Right lobe of liver (tissue), 6 donors: Measurements from ENCODE around the gene PPFIBP1. TPM values are rescaled to one million over a fixed set of nuclear protein-coding genes. Genes with fewer than 3 reads are reported as not detected.

Experiments
- ATAC-seq, 4 donors: fragments of 200-7000 bp; cut with Tn5 transposase; one replicate each; pipeline ENCODE4 v1.9.1; 2020; ENCODE audit warnings: mild to moderate bottlenecking in 4 of 4, moderate library complexity in 4 of 4
- DNase-seq, 3 donors: peaks; one replicate each; pipeline ENCODE4 v3.0.0-alpha.2; 2020
- H3K27ac ChIP-seq, 3 donors: fragments of 200-600 bp; one replicate each; pipeline ENCODE4 v1.8.0; 2022
- H3K27me3 ChIP-seq, 2 donors: fragments of 200-600 bp; one replicate each; pipeline ENCODE4 v1.8.0; 2022
- H3K36me3 ChIP-seq, 4 donors: fragments of 200-600 bp; sonication (generic) in 1 of 4; one replicate each; pipeline versions ENCODE4 v1.5.1 to v1.8.0; 2017 to 2022; ENCODE audit warnings: control low read depth in 1 of 4
- H3K4me1 ChIP-seq, 4 donors: fragments of 200-600 bp; sonication (generic) in 1 of 4; one replicate each; pipeline versions ENCODE4 v1.5.1 to v1.8.0; 2017 to 2022; ENCODE audit warnings: control low read depth in 1 of 4
- H3K4me3 ChIP-seq, 3 donors: fragments of 200-600 bp; one replicate each; pipeline ENCODE4 v1.8.0; 2022
- H3K9me3 ChIP-seq, 4 donors: fragments of 200-600 bp; sonication (generic) in 1 of 4; one replicate each; pipeline versions ENCODE4 v1.5.1 to v1.8.0; 2017 to 2022; ENCODE audit warnings: control low read depth in 1 of 4
- POLR2A ChIP-seq: fragments of 450-650 bp; IDR thresholded peaks from one replicate; pipeline ENCODE4 v1.6.1; 2017; ENCODE audit warnings: antibody characterized with exemption, mild to moderate bottlenecking
- WGBS: methylation state at CpG from one replicate; pipeline ENCODE4 v1.1.6; 2018; ENCODE audit warnings: low coverage, low lambda C conversion rate; ENCODE audit not compliant: insufficient coverage; ENCODE audit errors: missing lambda C conversion rate; 5-methylcytosine and 5-hydroxymethylcytosine counted together
- intact Hi-C, 2 donors: fragments of 100-400 bp; cut with DNase I; formaldehyde crosslinking; loops; one replicate each; pipeline versions ENCODE4 v1.11.2 to v1.14.1; 2022
- total RNA-seq, 6 experiments: library from RNA; depleted of rRNA in 2 of 6; stranded (reverse); fragments of >200 nt in 2 of 6; fragmentation: NEBNext Ultra II Directional in 3 of 6; extraction: Animal tissue kit (Norgen Biotek cat#: 25700) in 3 of 6; gene quantifications; one replicate each; pipeline versions ENCODE4 v1.1.0 to v1.2.4, GENCODE V29; 2016 to 2023
- TF ChIP-seq, protein P1 (sequence below), 4 donors: fragments of 200-600 bp in 3 of 4; fragments of 450-650 bp in 1 of 4; IDR thresholded peaks; one replicate each; pipeline versions ENCODE4 v1.5.1 to v1.8.0; 2016 to 2022; ENCODE audit warnings: antibody characterized with exemption in 4 of 4, mild to moderate bottlenecking in 2 of 4
- donor health status: DM: no; HTN: yes; CAD: no.
- donor health status: DM: no; HTN: no; CAD: no.
- donor health status: DM: no; HTN: no; CAD: no.
- donor health status: DM: no; HTN: yes; CAD: no.
- donor health status: DM: no; HTN: yes; CAD: no.

Gene PPFIBP1
- total RNA-seq, 6 experiments from 2014 or later, result 24.1 to 53.9 (median 35.8) TPM

GRCh38 chr12:27707216-27707615, 183.2 kb downstream of the PPFIBP1 start:
- Histone ChIP-seq H3K36me3 (no peaks in the 10 kb centered on the region), H3K9me3 (no peaks in the 10 kb centered on the region), H3K4me3 (no peak overlapping the region), H3K27ac (no peak overlapping the region), H3K27me3 (no peaks in the 10 kb centered on the region), H3K4me1 (peaks cover 0 to 10% (median 0%) of the 10 kb centered on the region in 4 donors)
- WGBS, result 44% methylated on average over 2 of the region's 2 CpGs
- DNase-seq, result no peak
- intact Hi-C loops, result no loop called here
- TF ChIP-seq, protein P1, sequence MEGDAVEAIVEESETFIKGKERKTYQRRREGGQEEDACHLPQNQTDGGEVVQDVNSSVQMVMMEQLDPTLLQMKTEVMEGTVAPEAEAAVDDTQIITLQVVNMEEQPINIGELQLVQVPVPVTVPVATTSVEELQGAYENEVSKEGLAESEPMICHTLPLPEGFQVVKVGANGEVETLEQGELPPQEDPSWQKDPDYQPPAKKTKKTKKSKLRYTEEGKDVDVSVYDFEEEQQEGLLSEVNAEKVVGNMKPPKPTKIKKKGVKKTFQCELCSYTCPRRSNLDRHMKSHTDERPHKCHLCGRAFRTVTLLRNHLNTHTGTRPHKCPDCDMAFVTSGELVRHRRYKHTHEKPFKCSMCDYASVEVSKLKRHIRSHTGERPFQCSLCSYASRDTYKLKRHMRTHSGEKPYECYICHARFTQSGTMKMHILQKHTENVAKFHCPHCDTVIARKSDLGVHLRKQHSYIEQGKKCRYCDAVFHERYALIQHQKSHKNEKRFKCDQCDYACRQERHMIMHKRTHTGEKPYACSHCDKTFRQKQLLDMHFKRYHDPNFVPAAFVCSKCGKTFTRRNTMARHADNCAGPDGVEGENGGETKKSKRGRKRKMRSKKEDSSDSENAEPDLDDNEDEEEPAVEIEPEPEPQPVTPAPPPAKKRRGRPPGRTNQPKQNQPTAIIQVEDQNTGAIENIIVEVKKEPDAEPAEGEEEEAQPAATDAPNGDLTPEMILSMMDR (IDR thresholded peaks at IDR 0.05), result no peak
- TF ChIP-seq POLR2A, result no peak
- ATAC-seq, result no peak

GRCh38 chr12:27709212-27709931, 185.4 kb downstream of the PPFIBP1 start:
- Histone ChIP-seq H3K27me3 (no peaks in the 10 kb centered on the region), H3K4me3 (peak overlapping the region in 2 of 3 donors; percentile 78 to 98), H3K27ac (peak overlapping the region; percentile 84 to 90 (median 86)), H3K9me3 (no peaks in the 10 kb centered on the region), H3K36me3 (no peaks in the 10 kb centered on the region), H3K4me1 (peaks cover 0 to 13% (median 0%) of the 10 kb centered on the region in 4 donors)
- intact Hi-C loops, result no loop called here
- 62% methylated on average over 12 of the region's 12 CpGs for whole genome bisulfite sequencing
- DNase-seq (no peak), ATAC-seq (no peak)
- TF ChIP-seq, protein P1 (IDR thresholded peaks at IDR 0.05), result no peak
- no peak for TF ChIP-seq POLR2A

DNA sequence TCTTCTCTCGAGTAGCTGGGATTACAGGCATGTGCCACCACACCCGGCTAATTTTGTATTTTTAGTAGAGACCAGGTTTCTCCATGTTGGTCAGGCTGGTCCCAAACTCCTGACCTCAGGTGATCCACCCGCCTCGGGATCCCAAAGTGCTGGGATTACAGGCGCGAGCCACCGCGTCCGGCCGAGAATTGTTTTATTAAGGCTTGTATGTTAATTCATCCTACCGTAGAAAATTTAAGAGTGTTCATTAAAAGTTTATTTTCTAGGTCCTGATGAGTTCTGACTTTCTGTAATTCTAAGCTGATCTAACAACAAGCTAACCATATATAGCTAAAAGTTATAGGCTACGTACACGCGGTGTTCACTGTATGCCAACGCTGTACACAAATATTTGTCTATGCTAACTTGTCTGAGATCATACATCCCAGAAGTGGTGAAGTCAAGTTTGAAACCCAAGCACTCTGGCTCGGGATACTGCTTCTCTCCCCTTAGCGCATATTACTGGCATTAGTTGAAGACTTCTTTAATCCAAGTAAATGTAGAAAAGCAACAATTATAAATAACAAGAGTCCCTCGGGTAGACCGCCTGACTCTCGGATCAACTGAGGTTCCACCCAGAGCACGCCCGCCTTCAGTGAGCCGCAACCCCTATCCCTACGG, 186.1 kb downstream of the PPFIBP1 start:
- TF ChIP-seq, protein P1 (IDR thresholded peaks at IDR 0.05), result no peak
- no peak for TF ChIP-seq POLR2A
- Histone ChIP-seq H3K4me1 (peaks cover 0 to 13% (median 0%) of the 10 kb centered on the region in 4 donors), H3K27ac (peak overlapping the region; percentile 84 to 90 (median 86)), H3K27me3 (no peaks in the 10 kb centered on the region), H3K9me3 (no peaks in the 10 kb centered on the region), H3K4me3 (peak overlapping the region; percentile 78 to 98 (median 96)), H3K36me3 (no peaks in the 10 kb centered on the region)
- intact Hi-C loops, result no loop called here
- 13% methylated on average over 24 of the region's 24 CpGs for WGBS
- peak in 2 of 3 donors; percentile 24 to 46 for DNase-seq
- peak; percentile 64 to 70 (median 66) for ATAC-seq

GRCh38 chr12:27710592-27711316, 186.7 kb downstream of the PPFIBP1 start, which contains the start of gene MRPS35:
TSS of gene MRPS35 (plus strand) at chr12:27710832. CDS start at chr12:27710844, 12 bp downstream.
- H3K4me3 ChIP-seq, result peak within 1 kb of the TSS; percentile 78 to 98 (median 96)
- WGBS, result 0% methylated on average over 36 of the region's 46 CpGs
- intact Hi-C loops, result no loop called here
- H3K4me1 ChIP-seq, result peaks cover 0 to 13% (median 0%) of the 10 kb centered on the region in 4 donors
- H3K27ac ChIP-seq, result peak within 1 kb of the TSS; percentile 84 to 90 (median 86)
- H3K27me3 ChIP-seq, result no peaks in the 10 kb centered on the region
- no peaks in the 10 kb centered on the region for H3K9me3 ChIP-seq
- TF ChIP-seq, protein P1 (IDR thresholded peaks at IDR 0.05), result no peak
- peak; percentile 88 for TF ChIP-seq POLR2A
- peaks cover 0 to 6% (median 0%) of the 10 kb centered on the region in 4 donors for H3K36me3 ChIP-seq
- DNase-seq, result peak; percentile 93 to 96 (median 95)
- ATAC-seq, result peak; percentile 95 to 99 (median 98)
